GM21423 (cell line): ENCODE measurements around the gene KRT82.

ENCODE experiments used
- ATAC-seq: cut with Tn5 transposase; IDR thresholded peaks from one replicate; pipeline ENCODE4 v1.9.1; 2021; ENCODE audit warnings: mild to moderate bottlenecking, moderate library complexity; ENCODE audit not compliant: unreplicated experiment

The KRT82 gene

GRCh38 chr12:52436000-52436827 is 30.1 kb upstream of the KRT82 start:
- no peak for ATAC-seq

GRCh38 chr12:52435659-52435999 is 29.5 kb upstream of the KRT82 start:
- no peak for ATAC-seq

GRCh38 chr12:52434760-52435530 is 28.8 kb upstream of the KRT82 start:
- ATAC-seq = no peak

- ATAC-seq = no peak
Observed at GRCh38 chr12:52434081-52434733, 28.1 kb upstream of the KRT82 start, which contains the start of gene KRT75. KRT75 (minus strand) TSS chr12:52434371; CDS start chr12:52434304, 67 bp downstream.

GRCh38 chr12:52433501-52434080 is 27.5 kb upstream of the KRT82 start:
- no peak for ATAC-seq

GRCh38 chr12:52432559-52433207 is 26.5 kb upstream of the KRT82 start:
- ATAC-seq = no peak

GRCh38 chr12:52428121-52428520 is 22.0 kb upstream of the KRT82 start:
- no peak for ATAC-seq

GRCh38 chr12:52427083-52427482 is 20.9 kb upstream of the KRT82 start:
- ATAC-seq = no peak

- ATAC-seq = no peak
Observed at GRCh38 chr12:52426034-52426433, 19.9 kb upstream of the KRT82 start.

GRCh38 chr12:52425466-52425865 is 19.3 kb upstream of the KRT82 start:
- ATAC-seq = no peak

- no peak for ATAC-seq
Observed at GRCh38 chr12:52423661-52424500, 17.7 kb upstream of the KRT82 start.

GRCh38 chr12:52423035-52423434 is 16.9 kb upstream of the KRT82 start:
- no peak for ATAC-seq

- ATAC-seq = no peak
Observed at GRCh38 chr12:52419656-52420055, 13.5 kb upstream of the KRT82 start.

GRCh38 chr12:52418576-52419110 is 12.5 kb upstream of the KRT82 start:
- ATAC-seq = no peak

GRCh38 chr12:52417740-52418139 is 11.6 kb upstream of the KRT82 start:
- ATAC-seq = no peak

- no peak for ATAC-seq
Observed at GRCh38 chr12:52416795-52417194, 10.7 kb upstream of the KRT82 start.

- no peak for ATAC-seq
Observed at GRCh38 chr12:52415870-52416750, 10.0 kb upstream of the KRT82 start.

- no peak for ATAC-seq
Observed at GRCh38 chr12:52414936-52415335, 8.8 kb upstream of the KRT82 start.
